HCT116 (cell line): ENCODE results near the gene PPHLN1. TPM values are rescaled to one million over a fixed set of nuclear protein-coding genes. Genes with fewer than 3 reads are reported as not detected.

ENCODE experiments used
- ATAC-seq: fragments of 200-7000 bp; cut with Tn5 transposase; 2 replicates; pipeline ENCODE4 v1.9.1; 2020; ENCODE audit warnings: mild to moderate bottlenecking, moderate library complexity
- BruUV-seq: library from RNA; stranded (reverse); fragments of 400-500 nt; replicated peaks from 2 replicates; lab custom pipeline; 2021; lab: Mats Ljungman, UMichigan
- CTCF ChIA-PET: fragments of 300-600 bp; sonication (Branson Sonifier 250); formaldehyde crosslinking; loops from one replicate; lab custom pipeline; 2021; ENCODE audit warnings: antibody characterized with exemption; lab: Charles Lee
- POLR2A ChIA-PET: fragments of 300-600, 350-600 bp; sonication (Branson Sonifier 250); formaldehyde crosslinking; loops from one replicate; lab custom pipeline; 2021; ENCODE audit warnings: antibody characterized with exemption; lab: Charles Lee
- RAD21 ChIA-PET, 2 experiments: fragments of 300-600 bp; sonication (Branson Sonifier 250); formaldehyde crosslinking; loops; one replicate each; lab custom pipeline; 2023; ENCODE audit warnings: low total read pairs in 2 of 2; ENCODE audit not compliant: uncharacterized antibody in 2 of 2, unreplicated experiment in 2 of 2, low non-redundant PET in 1 of 2; lab: Charles Lee
- DNase-seq: peaks from one replicate; pipeline ENCODE4 v3.0.0-alpha.2; 2010; ENCODE audit warnings: low read depth, low spot score
- H2AFZ ChIP-seq: fragments of 200-600 bp; shearing (Covaris generic), sonication (generic); 2 replicates; pipeline ENCODE4 v1.6.1; 2017; ENCODE audit warnings: low read depth, mixed run types, mixed read lengths, antibody characterized with exemption, low read length; ENCODE audit not compliant: poor library complexity, severe bottlenecking
- H3K27ac ChIP-seq: 2 replicates; pipeline ENCODE4 v1.5.1; 2012; ENCODE audit warnings: low read depth, low read length
- H3K27me3 ChIP-seq: fragments of 200-600 bp; sonication (generic); 2 replicates; pipeline ENCODE4 v1.6.1; 2016; ENCODE audit warnings: mixed run types, low read length, mixed read lengths; ENCODE audit not compliant: insufficient read depth
- H3K36me3 ChIP-seq, 2 experiments: fragments of 200-500 bp in 1 of 2; fragments of 200-600 bp in 1 of 2; sonication (Bioruptor generic) in 1 of 2; sonication (generic) in 1 of 2; 2 replicates each; pipeline versions ENCODE4 v1.5.1 to v1.6.1; 2014 to 2016; ENCODE audit warnings: low read length in 2 of 2, inconsistent platforms in 1 of 2, mixed read lengths in 1 of 2, mixed run types in 1 of 2; ENCODE audit not compliant: insufficient read depth in 2 of 2, control insufficient read depth in 1 of 2
- H3K4me1 ChIP-seq, 2 experiments: fragments of 200-600 bp in 1 of 2; sonication (generic) in 1 of 2; 2 replicates each; pipeline versions ENCODE4 v1.5.1 to v1.6.1; 2012 to 2017; ENCODE audit warnings: low read length in 2 of 2, inconsistent platforms in 1 of 2, mild to moderate bottlenecking in 1 of 2, mixed read lengths in 1 of 2, mixed run types in 1 of 2, moderate library complexity in 1 of 2; ENCODE audit not compliant: insufficient read depth in 2 of 2, control insufficient read depth in 1 of 2
- H3K4me2 ChIP-seq: fragments of 200-600 bp; sonication (generic); 2 replicates; pipeline ENCODE4 v1.6.1; 2017; ENCODE audit warnings: mixed run types, low read length, mixed read lengths
- H3K4me3 ChIP-seq, 2 experiments: fragments of 200-600 bp in 1 of 2; sonication (generic) in 1 of 2; replicated peaks in 1 of 2; 2 replicates each; pipeline ENCODE4 v1.5.1; 2011 to 2016; ENCODE audit warnings: low read length in 2 of 2, control low read depth in 1 of 2, low read depth in 1 of 2, mild to moderate bottlenecking in 1 of 2, mixed read lengths in 1 of 2, mixed run types in 1 of 2
- H3K79me2 ChIP-seq: fragments of 200-600 bp; sonication (generic); 2 replicates; pipeline ENCODE4 v1.6.1; 2017; ENCODE audit warnings: mild to moderate bottlenecking, mixed run types, low read length, moderate library complexity, mixed read lengths; ENCODE audit not compliant: insufficient read depth
- H3K9ac ChIP-seq: fragments of 200-600 bp; sonication (generic); 2 replicates; pipeline ENCODE4 v1.6.1; 2016; ENCODE audit warnings: low read length, mixed read lengths
- H3K9me2 ChIP-seq: fragments of 200-600 bp; sonication (generic), shearing (Covaris generic); 2 replicates; pipeline ENCODE4 v1.6.1; 2017; ENCODE audit warnings: mixed run types, mild to moderate bottlenecking, moderate library complexity; ENCODE audit not compliant: insufficient read depth
- H3K9me3 ChIP-seq, 2 experiments: fragments of 200-500 bp in 1 of 2; fragments of 200-600 bp in 1 of 2; sonication (Bioruptor generic) in 1 of 2; sonication (generic) in 1 of 2; 2 replicates each; pipeline ENCODE4 v1.6.1; 2014 to 2017; ENCODE audit warnings: low read length in 2 of 2, mixed read lengths in 2 of 2, inconsistent platforms in 1 of 2, low read depth in 1 of 2, mild to moderate bottlenecking in 1 of 2, mixed run types in 1 of 2, moderate library complexity in 1 of 2; ENCODE audit not compliant: control insufficient read depth in 1 of 2, insufficient read depth in 1 of 2
- H4K20me1 ChIP-seq: fragments of 200-600 bp; sonication (generic), shearing (Covaris generic); 2 replicates; pipeline ENCODE4 v1.6.1; 2017; ENCODE audit warnings: mixed run types, mild to moderate bottlenecking, moderate library complexity; ENCODE audit not compliant: insufficient read depth
- ATF3 ChIP-seq: IDR thresholded peaks from 2 replicates; pipeline ENCODE4 v1.6.1; 2012
- CBX3 ChIP-seq: IDR thresholded peaks from 2 replicates; pipeline ENCODE4 v1.6.1; 2012; ENCODE audit warnings: low read depth
- CEBPB ChIP-seq: IDR thresholded peaks from 2 replicates; pipeline ENCODE4 v1.6.1; 2012; ENCODE audit warnings: low read depth
- CTCF ChIP-seq, 3 experiments: fragments of 200-600 bp in 1 of 3; sonication (generic) in 1 of 3; IDR thresholded peaks in 2 of 3; conservative IDR thresholded peaks in 1 of 3; 2 replicates each; pipeline ENCODE4 v1.5.1; 2012 to 2017; ENCODE audit warnings: low read depth in 2 of 3, low read length in 2 of 3, antibody characterized with exemption in 1 of 3, borderline replicate concordance in 1 of 3, control low read depth in 1 of 3, mild to moderate bottlenecking in 1 of 3, mixed read lengths in 1 of 3, mixed run types in 1 of 3, moderate library complexity in 1 of 3; ENCODE audit not compliant: insufficient read depth in 1 of 3
- EGR1 ChIP-seq: IDR thresholded peaks from 2 replicates; pipeline ENCODE4 v1.6.1; 2012; ENCODE audit warnings: low read depth
- ELF1 ChIP-seq: IDR thresholded peaks from 2 replicates; pipeline ENCODE4 v1.6.1; 2012; ENCODE audit warnings: low read depth, borderline replicate concordance
- EZH2 ChIP-seq: fragments of 200-600 bp; sonication (generic); IDR thresholded peaks from 2 replicates; pipeline ENCODE4 v1.6.1; 2017; ENCODE audit warnings: antibody characterized with exemption, mixed run types
- EZH2phosphoT487 ChIP-seq: fragments of 200-600 bp; IDR thresholded peaks from 2 replicates; pipeline ENCODE4 v1.6.1; 2018; ENCODE audit warnings: antibody characterized with exemption, borderline replicate concordance
- FOSL1 ChIP-seq: IDR thresholded peaks from 2 replicates; pipeline ENCODE4 v1.6.1; 2012; ENCODE audit warnings: low read depth
- MAX ChIP-seq: IDR thresholded peaks from 2 replicates; pipeline ENCODE4 v1.6.1; 2012
- RAD21 ChIP-seq: IDR thresholded peaks from 2 replicates; pipeline ENCODE4 v1.6.1; 2012; ENCODE audit warnings: low read depth, mild to moderate bottlenecking
- REST ChIP-seq: IDR thresholded peaks from 2 replicates; pipeline ENCODE4 v1.6.1; 2012; ENCODE audit warnings: low read depth
- SP1 ChIP-seq: IDR thresholded peaks from 2 replicates; pipeline ENCODE4 v1.6.1; 2012; ENCODE audit warnings: low read depth
- SRF ChIP-seq: IDR thresholded peaks from 2 replicates; pipeline ENCODE4 v1.6.1; 2012; ENCODE audit warnings: low read depth
- TCF7L2 ChIP-seq: IDR thresholded peaks from 2 replicates; pipeline ENCODE4 v1.7.0; 2011; ENCODE audit warnings: borderline replicate concordance, inconsistent platforms; ENCODE audit not compliant: insufficient read depth, insufficient read length; ENCODE audit errors: extremely low read depth
- YY1 ChIP-seq: IDR thresholded peaks from 2 replicates; pipeline ENCODE4 v1.6.1; 2011; ENCODE audit warnings: low read length, low read depth, moderate library complexity, mild to moderate bottlenecking; ENCODE audit not compliant: insufficient replicate concordance; ENCODE audit errors: extremely low read depth
- ZBTB33 ChIP-seq: IDR thresholded peaks from 2 replicates; pipeline ENCODE4 v1.6.1; 2011; ENCODE audit warnings: mild to moderate bottlenecking, low read length, moderate library complexity; ENCODE audit not compliant: insufficient replicate concordance; ENCODE audit errors: extremely low read depth
- intact Hi-C: fragments of 100-400 bp; cut with micrococcal nuclease; formaldehyde crosslinking; loops from 2 replicates; pipeline ENCODE4 v1.10.0; 2022
- total RNA-seq: library from RNA; stranded (reverse); gene quantifications from one replicate; pipeline ENCODE4 v1.2.1, GENCODE V29; 2021; ENCODE audit not compliant: unreplicated experiment

Gene PPHLN1
- total RNA-seq, 1 experiment from 2014 or later = 57.4 TPM

GRCh38 chr12:42343721-42344120 lies 17.8 kb downstream of the PPHLN1 start:
- no peaks in the 10 kb centered on the region for H3K4me1 ChIP-seq
- no peaks in the 10 kb centered on the region for H3K9me2 ChIP-seq
- peaks cover 98% of the 10 kb centered on the region for H3K79me2 ChIP-seq
- no peaks in the 10 kb centered on the region for H3K27me3 ChIP-seq
- ChIA-PET POLR2A (no interaction called here), CTCF (interaction anchor here (1.4 to 3.1 kb wide), 2 partner anchors 12 to 28 kb away, joined by 3 to 12 read pairs; no protein-coding TSS in a partner anchor), RAD21 (no interaction called here)
- H3K36me3 ChIP-seq = no peaks in the 10 kb centered on the region
- H3K4me3 ChIP-seq = no peak overlapping the region
- no peak overlapping the region for H3K9ac ChIP-seq
- TF ChIP-seq RAD21 (no peak), SP1 (no peak), CTCF (IDR thresholded peaks at IDR 0.05 in 2 of 3, conservative IDR thresholded peaks at IDR 0.05 in 1 of 3; ENCODE audit: borderline replicate concordance in 1 of 3, insufficient read depth in 1 of 3, low read depth in 2 of 3, low read length in 2 of 3) (no peak), EZH2 (no peak), ZBTB33 (no peak), SRF (no peak), CBX3 (no peak), ELF1 (no peak), TCF7L2 (no peak), ATF3 (no peak), YY1 (no peak), MAX (no peak), FOSL1 (no peak), EZH2phosphoT487 (no peak), REST (no peak), CEBPB (no peak), EGR1 (no peak)
- no peak for DNase-seq
- no peak for ATAC-seq
- 0 out of 2 replicates have a peak, but pooled peaks cover 3% of the 10 kb centered on the region for H4K20me1 ChIP-seq
- H3K4me2 ChIP-seq = no peak overlapping the region
- BruUV-seq = no TSS peak
- no peak overlapping the region for H3K27ac ChIP-seq
- no peaks in the 10 kb centered on the region for H3K9me3 ChIP-seq
- intact Hi-C loops = no loop called here
- no peak overlapping the region for H2AFZ ChIP-seq
